A549 (cell line): Measurements from ENCODE around the gene INTS4. TPM values are rescaled to one million over a fixed set of nuclear protein-coding genes. Genes with fewer than 3 reads are reported as not detected.
A peak's percentile ranks its signal among the peaks of the same experiment; 100 is the strongest.
"Not testable (repeated sequence)": the region's sequence is repeated elsewhere in the genome, so short reads cannot be mapped to it uniquely, and the experiment has no call there.

Experiments used
- ATAC-seq, 2 experiments: fragments of 200-7000 bp in 1 of 2; fragments of >200 bp in 1 of 2; cut with Nextera tagmentation in 1 of 2; cut with Tn5 transposase in 1 of 2; 3 replicates each; pipeline versions ENCODE4 v1.8.0 to v1.9.1; 2018 to 2020; ENCODE audit warnings: mild to moderate bottlenecking in 1 of 2, moderate library complexity in 1 of 2
- CTCF ChIA-PET: fragments of 300-600 bp; sonication (Branson Sonifier 250); formaldehyde crosslinking; extraction: SDS; loops from one replicate; lab custom pipeline; 2021; ENCODE audit warnings: antibody characterized with exemption, inconsistent platforms; lab: Yijun Ruan, JAX
- POLR2A ChIA-PET: fragments of 350-600 bp; formaldehyde crosslinking; extraction: SDS; loops from one replicate; lab custom pipeline; 2021; ENCODE audit warnings: antibody characterized with exemption, inconsistent platforms; lab: Yijun Ruan, JAX
- DNase-seq, 2 experiments: peaks; one replicate each; pipeline versions ENCODE4 v3.0.0 to v3.0.0-alpha.2; 2011 to 2016; ENCODE audit warnings: low read depth in 1 of 2, low spot score in 1 of 2
- FAIRE-seq: peaks from 2 replicates; lab custom pipeline; 2011; peaks lifted over from hg19 to GRCh38; lab: Jason Lieb, UNC
- H3K27ac ChIP-seq, 2 experiments: fragments of >200 bp; sonication (Bioruptor Twin); formaldehyde crosslinking; 3 replicates each; pipeline ENCODE4 v1.5.1; 2016 to 2017
- H3K4me1 ChIP-seq: fragments of >200 bp; sonication (Bioruptor Twin); formaldehyde crosslinking; 3 replicates; pipeline ENCODE4 v1.6.1; 2016
- H3K4me2 ChIP-seq: fragments of >200 bp; sonication (Bioruptor Twin); formaldehyde crosslinking; 3 replicates; pipeline ENCODE4 v1.6.1; 2016
- H3K4me3 ChIP-seq: fragments of >200 bp; sonication (Bioruptor Twin); formaldehyde crosslinking; 3 replicates; pipeline ENCODE4 v1.5.1; 2016
- H3K9me3 ChIP-seq: fragments of >200 bp; sonication (Bioruptor Twin); formaldehyde crosslinking; 3 replicates; pipeline ENCODE4 v1.6.1; 2016
- BCL3 ChIP-seq: fragments of >200 bp; sonication (Bioruptor Twin); formaldehyde crosslinking; IDR thresholded peaks from 3 replicates; pipeline ENCODE4 v1.6.1; 2016
- CBX2 ChIP-seq: fragments of 200-600 bp; sonication (generic); IDR thresholded peaks from 2 replicates; pipeline ENCODE4 v1.6.1; 2016; ENCODE audit warnings: low read depth, mild to moderate bottlenecking, borderline replicate concordance
- CHD2 ChIP-seq: fragments of 150-350 bp; IDR thresholded peaks from 2 replicates; pipeline ENCODE4 v1.6.1; 2014; ENCODE audit warnings: low read length; ENCODE audit not compliant: partially characterized antibody
- CTCF ChIP-seq: fragments of >200 bp; sonication (Bioruptor Twin); formaldehyde crosslinking; IDR thresholded peaks from 3 replicates; pipeline ENCODE4 v1.5.1; 2016
- FOSB ChIP-seq: fragments of 250-450 bp; sonication (Bioruptor Pico); IDR thresholded peaks from 2 replicates; pipeline ENCODE4 v1.5.0; 2020; ENCODE audit warnings: mild to moderate bottlenecking, moderate library complexity
- GATA3 ChIP-seq: IDR thresholded peaks from 2 replicates; pipeline ENCODE4 v1.6.1; 2012; ENCODE audit warnings: borderline replicate concordance
- HES2 ChIP-seq: fragments of >200 bp; sonication (Bioruptor Twin); formaldehyde crosslinking; IDR thresholded peaks from 2 replicates; pipeline ENCODE4 v1.6.1; 2016
- HOXA7 ChIP-seq: fragments of 250-450 bp; sonication (Bioruptor Pico); IDR thresholded peaks from 2 replicates; pipeline ENCODE4 v1.5.0; 2020; ENCODE audit warnings: mild to moderate bottlenecking, moderate library complexity
- HOXB13 ChIP-seq: fragments of 250-450 bp; sonication (Bioruptor Pico); IDR thresholded peaks from 2 replicates; pipeline ENCODE4 v1.5.0; 2020; ENCODE audit warnings: low read depth, mild to moderate bottlenecking, moderate library complexity
- HOXB5 ChIP-seq: fragments of 250-450 bp; sonication (Bioruptor Pico); IDR thresholded peaks from 2 replicates; pipeline ENCODE4 v1.5.0; 2020; ENCODE audit warnings: mild to moderate bottlenecking, moderate library complexity
- JUN ChIP-seq, 2 experiments: fragments of >200 bp; sonication (Bioruptor Twin); formaldehyde crosslinking; IDR thresholded peaks; 2 replicates in 1 of 2; 3 replicates in 1 of 2; pipeline ENCODE4 v1.6.1; 2016 to 2017
- KDM1A ChIP-seq: fragments of 200-600 bp; sonication (generic); IDR thresholded peaks from 2 replicates; pipeline ENCODE4 v1.6.1; 2016; ENCODE audit warnings: low read depth, mild to moderate bottlenecking
- MAZ ChIP-seq: fragments of 150-350 bp; IDR thresholded peaks from 2 replicates; pipeline ENCODE4 v1.6.1; 2014; ENCODE audit warnings: antibody characterized with exemption, low read depth, low read length, borderline replicate concordance
- PBX3 ChIP-seq: IDR thresholded peaks from 2 replicates; pipeline ENCODE4 v1.6.1; 2012
- REST ChIP-seq: fragments of 200-600 bp; sonication (generic); IDR thresholded peaks from 2 replicates; pipeline ENCODE4 v1.6.1; 2016; ENCODE audit warnings: antibody characterized with exemption, mild to moderate bottlenecking, moderate library complexity
- SREBF2 ChIP-seq: fragments of 450-650 bp; IDR thresholded peaks from 2 replicates; pipeline ENCODE4 v1.6.1; 2014; ENCODE audit warnings: mild to moderate bottlenecking, moderate library complexity
- USF2 ChIP-seq: fragments of 450-650 bp; IDR thresholded peaks from 2 replicates; pipeline ENCODE4 v1.6.1; 2014; ENCODE audit warnings: antibody characterized with exemption
- ZNF302 ChIP-seq: fragments of 250-450 bp; sonication (Bioruptor Pico); IDR thresholded peaks from 2 replicates; pipeline ENCODE4 v1.9.0; 2021; ENCODE audit warnings: inconsistent platforms, mild to moderate bottlenecking, moderate library complexity
- WGBS: methylation state at CpG from one replicate; pipeline ENCODE4 v1.1.6; 2017; ENCODE audit errors: missing lambda C conversion rate; 5-methylcytosine and 5-hydroxymethylcytosine counted together
- polyA plus RNA-seq, 4 experiments: library from polyadenylated mRNA; depleted of rRNA in 3 of 4; stranded (reverse); fragments of >200 nt; fragmentation: RNase III in 1 of 4; extraction: RNeasy Plus Mini Kit Qiagen cat#74134 plus additional on column Dnase treatment in 1 of 4; gene quantifications; 2 replicates in 3 of 4; 3 replicates in 1 of 4; pipeline ENCODE4 v1.2.3, GENCODE V29; 2011 to 2017

Gene INTS4
- polyA plus RNA-seq, 2 of the 4 experiments (the other 2 are of a cell fraction): 22.0 to 35.3 TPM

- DNase-seq (no peak), FAIRE-seq (no peak), ATAC-seq (peak; percentile 58 to 63; a peak in 5 of 6 replicates)
- TF ChIP-seq ZNF302 (no peak), KDM1A (no peak), REST (no peak), CTCF (no peak)
- ChIA-PET CTCF (no interaction called here), POLR2A (no interaction called here)
- WGBS: 87% methylated on average over 3 of the region's 3 CpGs
- H3K9me3 ChIP-seq: no peaks in the 10 kb centered on the region
- H3K27ac ChIP-seq: no peak overlapping the region
- H3K4me3 ChIP-seq: no peak overlapping the region
- H3K4me1 ChIP-seq: no peaks in the 10 kb centered on the region; the same call in 2 of the 3 replicates
- H3K4me2 ChIP-seq: no peak overlapping the region
Measured at GRCh38 chr11:77879218-77879617, 115.2 kb downstream of the INTS4 start.

GRCh38 chr11:77878247-77878646, 116.2 kb downstream of the INTS4 start:
- DNase-seq (peak in 1 of 2 experiments; percentile 13), ATAC-seq (peak; percentile 64 to 65; a peak in 4 of 6 replicates)
- FAIRE-seq, H3K4me1 ChIP-seq, H3K9me3 ChIP-seq, H3K27ac ChIP-seq, H3K4me2 ChIP-seq, H3K4me3 ChIP-seq, POLR2A ChIA-PET: not testable (repeated sequence)
- 81% methylated on average over 4 of the region's 4 CpGs for WGBS
- CTCF ChIA-PET: interaction anchor here (1.2 kb wide), 1 partner anchor 22 kb away, joined by 4 read pairs; no protein-coding TSS in a partner anchor

- no peaks in the 10 kb centered on the region for H3K9me3 ChIP-seq
- DNase-seq: no peak
- no peak overlapping the region for H3K4me3 ChIP-seq
- ATAC-seq: no peak
- no peak for FAIRE-seq
- TF ChIP-seq CHD2 (no peak), BCL3 (no peak), JUN (IDR thresholded peaks at IDR 0.05) (no peak), FOSB (no peak), HOXA7 (no peak), USF2 (no peak), GATA3 (no peak), SREBF2 (no peak), CBX2 (no peak), HES2 (no peak), PBX3 (no peak), HOXB13 (CRISPR knock-in tag) (no peak), HOXB5 (CRISPR knock-in tag) (no peak), MAZ (no peak)
- TF ChIP-seq, all 56 proteins: peak for 0
- Histone ChIP-seq H3K4me1 (no peaks in the 10 kb centered on the region; the same call in 2 of the 3 replicates), H3K4me2 (no peak overlapping the region), H3K27ac (no peak overlapping the region)
- ChIA-PET POLR2A (no interaction called here), CTCF (no interaction called here)
- 95% methylated on average over 3 of the region's 3 CpGs for WGBS
Measured at GRCh38 chr11:77876045-77876444, 118.4 kb downstream of the INTS4 start.
